ENCODE measurements around the gene SPATA32.
A peak's percentile ranks its signal among the peaks of the same experiment; 100 is the strongest.

SPATA32 gene

DNA sequence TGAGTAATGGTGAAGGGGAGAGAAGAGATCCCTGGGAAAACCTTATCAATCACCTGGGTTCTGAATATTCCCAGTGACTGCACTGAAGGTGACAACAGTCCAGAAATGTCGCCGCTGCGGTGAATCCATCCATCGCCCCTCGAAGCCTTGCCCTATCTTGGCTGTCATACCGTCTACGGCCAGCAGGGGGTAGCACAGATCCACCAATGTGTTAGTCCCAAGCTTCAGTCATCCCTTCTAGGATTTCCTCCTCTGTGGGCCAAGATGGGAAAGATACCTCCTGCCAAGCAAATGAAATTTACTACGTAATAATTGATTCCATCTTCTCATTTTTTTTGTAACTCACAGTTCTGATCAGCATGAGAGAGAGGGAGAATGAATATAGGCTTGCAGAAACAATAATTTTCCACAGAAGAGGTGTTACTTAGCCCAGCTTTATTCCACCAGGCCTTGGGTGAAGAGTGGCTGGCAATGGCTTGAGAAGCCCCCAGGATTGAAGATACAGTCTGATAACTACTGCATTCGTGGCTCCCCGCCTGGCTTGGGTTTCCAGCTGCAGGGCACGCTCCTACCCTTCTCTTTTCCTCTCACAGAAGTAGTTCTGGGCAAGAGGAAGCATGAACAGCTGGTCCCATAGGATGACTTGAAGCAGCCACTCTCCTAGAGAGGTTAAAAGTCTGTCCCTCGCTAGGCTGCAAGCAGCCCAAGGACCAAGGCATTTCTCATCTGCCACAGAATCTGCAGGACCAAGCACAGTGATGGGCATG, 42.8 kb downstream of the SPATA32 start:
- H3K27me3 ChIP-seq (replicated peaks; ENCODE audit: control insufficient read depth, insufficient read depth, low read length, poor library complexity, severe bottlenecking) = no peaks in the 10 kb centered on the region
- DNase-seq = peak; percentile 68 to 83 (median 80)
- H3K9me3 ChIP-seq (ENCODE audit: control insufficient read depth, low read length) = no peaks in the 10 kb centered on the region
- H3K27ac ChIP-seq (ENCODE audit: insufficient read depth, low read length, poor library complexity, severe bottlenecking) = no peak overlapping the region
- H3K4me1 ChIP-seq (ENCODE audit: control insufficient read depth, insufficient read depth, low read length, poor library complexity, severe bottlenecking) = peaks cover 31% of the 10 kb centered on the region
- peaks cover 17% of the 10 kb centered on the region for H3K36me3 ChIP-seq (ENCODE audit: control insufficient read depth, insufficient read depth, low read length)
- no peak overlapping the region for H3K4me3 ChIP-seq (ENCODE audit: insufficient read depth, low read depth, low read length, poor library complexity, severe bottlenecking)
